Activated B cell treated with CpG ODN at 0.5 μM for 24 hours (primary cell): ENCODE measurements around the gene FOCAD. TPM values are rescaled to one million over a fixed set of nuclear protein-coding genes. Genes with fewer than 3 reads are reported as not detected.

Source experiments
- ATAC-seq: fragments of 200-7000 bp; cut with Tn5 transposase; one replicate; pipeline ENCODE4 v1.10.0; 2021; ENCODE audit warnings: low read depth, mild to moderate bottlenecking, moderate library complexity
- CTCF ChIA-PET: fragments of 350-600 bp; sonication (Branson Sonifier 250); formaldehyde crosslinking; loops from one replicate; lab custom pipeline; 2021; ENCODE audit warnings: antibody characterized with exemption; lab: Charles Lee
- POLR2A ChIA-PET: fragments of 350-600 bp; sonication (Branson Sonifier 250); formaldehyde crosslinking; loops from one replicate; lab custom pipeline; 2021; ENCODE audit warnings: antibody characterized with exemption; lab: Charles Lee
- DNase-seq: peaks from one replicate; pipeline ENCODE4 v3.0.0; 2022
- H3K27ac Mint-ChIP-seq: one replicate; pipeline ENCODE4 v1.8.0; 2020; ENCODE audit warnings: mixed read lengths
- H3K27me3 Mint-ChIP-seq: one replicate; pipeline ENCODE4 v1.8.0; 2021; ENCODE audit warnings: mixed read lengths
- H3K36me3 Mint-ChIP-seq: one replicate; pipeline ENCODE4 v1.8.0; 2021; ENCODE audit warnings: low read depth, mixed read lengths
- H3K4me1 Mint-ChIP-seq: one replicate; pipeline ENCODE4 v1.8.0; 2021; ENCODE audit warnings: mixed read lengths
- H3K4me3 Mint-ChIP-seq: one replicate; pipeline ENCODE4 v1.8.0; 2020; ENCODE audit warnings: mild to moderate bottlenecking, mixed read lengths
- H3K9me3 Mint-ChIP-seq: one replicate; pipeline ENCODE4 v1.8.0; 2020; ENCODE audit warnings: mixed read lengths
- CTCF ChIP-seq: fragments of 200-600 bp; IDR thresholded peaks from one replicate; pipeline ENCODE4 v1.8.0; 2022; ENCODE audit warnings: antibody characterized with exemption, mild to moderate bottlenecking
- intact Hi-C: fragments of 100-400 bp; cut with micrococcal nuclease; formaldehyde crosslinking; loops from one replicate; pipeline ENCODE4 v1.15.1; 2024
- total RNA-seq: library from RNA; stranded (reverse); gene quantifications from 2 replicates; pipeline ENCODE4 v1.2.3, GENCODE V29; 2022

Gene FOCAD
- total RNA-seq, 1 donor from 2014 or later = 11.7 TPM

GRCh38 chr9:20685769-20686168 lies 1.7 kb downstream of the FOCAD start:
- DNase-seq = no peak
- Mint-ChIP-seq H3K36me3 (no peaks in the 10 kb centered on the region), H3K9me3 (no peaks in the 10 kb centered on the region), H3K4me3 (no peak overlapping the region), H3K27ac (no peak overlapping the region), H3K4me1 (peaks cover 15% of the 10 kb centered on the region), H3K27me3 (no peaks in the 10 kb centered on the region)
- intact Hi-C loops = loop anchor here (2.0 to 10.0 kb wide), 2 partner anchors 649 to 1637 kb away; partner anchors contain the start of genes KLHL9 and RRAGA
- CTCF ChIA-PET = no interaction called here
- no peak for TF ChIP-seq CTCF
- no peak for ATAC-seq
- POLR2A ChIA-PET = no interaction called here

GRCh38 chr9:20689833-20690232 lies 5.8 kb downstream of the FOCAD start:
- no peak for DNase-seq
- H3K27ac Mint-ChIP-seq = no peak overlapping the region
- intact Hi-C loops = loop anchor here (10.0 kb wide), 1 partner anchor 645 kb away; the partner anchor contains the start of gene KLHL9
- H3K9me3 Mint-ChIP-seq = no peaks in the 10 kb centered on the region
- ChIA-PET CTCF (interaction anchor here (1.1 kb wide), 1 partner anchor 65 kb away, joined by 3 read pairs; no protein-coding TSS in a partner anchor), POLR2A (no interaction called here)
- no peak for ATAC-seq
- H3K4me3 Mint-ChIP-seq = no peak overlapping the region
- TF ChIP-seq CTCF = no peak
- H3K36me3 Mint-ChIP-seq = no peaks in the 10 kb centered on the region
- H3K4me1 Mint-ChIP-seq = peaks cover 6% of the 10 kb centered on the region
- H3K27me3 Mint-ChIP-seq = no peaks in the 10 kb centered on the region

- POLR2A ChIA-PET = no interaction called here
- TF ChIP-seq CTCF = no peak
- Mint-ChIP-seq H3K27me3 (no peaks in the 10 kb centered on the region), H3K4me3 (no peak overlapping the region), H3K4me1 (no peaks in the 10 kb centered on the region), H3K9me3 (no peaks in the 10 kb centered on the region), H3K27ac (no peak overlapping the region), H3K36me3 (no peaks in the 10 kb centered on the region)
- intact Hi-C loops = no loop called here
- CTCF ChIA-PET = no interaction called here
- no peak for ATAC-seq
- no peak for DNase-seq
These were observed 8.5 kb downstream of the FOCAD start for GRCh38 chr9:20692554-20692953.

- Mint-ChIP-seq H3K36me3 (no peaks in the 10 kb centered on the region), H3K4me3 (no peak overlapping the region), H3K4me1 (no peaks in the 10 kb centered on the region), H3K9me3 (no peaks in the 10 kb centered on the region), H3K27me3 (no peaks in the 10 kb centered on the region), H3K27ac (no peak overlapping the region)
- ATAC-seq = no peak
- DNase-seq = no peak
- intact Hi-C loops = no loop called here
- no peak for TF ChIP-seq CTCF
- ChIA-PET CTCF (no interaction called here), POLR2A (no interaction called here)
These were observed 9.0 kb downstream of the FOCAD start for GRCh38 chr9:20693068-20693467.

- H3K9me3 Mint-ChIP-seq = no peaks in the 10 kb centered on the region
- no peaks in the 10 kb centered on the region for H3K36me3 Mint-ChIP-seq
- intact Hi-C loops = no loop called here
- no peak for ATAC-seq
- TF ChIP-seq CTCF = no peak
- no peak overlapping the region for H3K4me3 Mint-ChIP-seq
- no peaks in the 10 kb centered on the region for H3K27me3 Mint-ChIP-seq
- no peaks in the 10 kb centered on the region for H3K4me1 Mint-ChIP-seq
- DNase-seq = no peak
- ChIA-PET CTCF (no interaction called here), POLR2A (no interaction called here)
- H3K27ac Mint-ChIP-seq = no peak overlapping the region
These were observed 10.2 kb downstream of the FOCAD start for GRCh38 chr9:20694248-20694647.
